Cardiac fibroblast (primary cell): ENCODE measurements around the gene PHLDA1.
"Not testable (repeated sequence)": the region's sequence is repeated elsewhere in the genome, so short reads cannot be mapped to it uniquely, and the experiment has no call there.

Source experiments
- DNase-seq, 2 donors: peaks; one replicate each; pipeline versions ENCODE4 v3.0.0 to v3.0.0-alpha.2; 2010; ENCODE audit warnings: low read depth in 2 of 2
- H3K4me3 ChIP-seq, 2 donors: replicated peaks in 1 of 2; 1 replicate in 1 of 2; 2 replicates in 1 of 2; pipeline ENCODE4 v1.5.1; 2011; ENCODE audit warnings: low read depth in 2 of 2, low read length in 2 of 2, mild to moderate bottlenecking in 2 of 2, moderate library complexity in 1 of 2
- TF ChIP-seq, protein P1 (sequence below): IDR thresholded peaks from one replicate; pipeline ENCODE4 v1.5.1; 2011; ENCODE audit warnings: low read depth, mild to moderate bottlenecking, low read length, inconsistent platforms

Gene PHLDA1

DNA sequence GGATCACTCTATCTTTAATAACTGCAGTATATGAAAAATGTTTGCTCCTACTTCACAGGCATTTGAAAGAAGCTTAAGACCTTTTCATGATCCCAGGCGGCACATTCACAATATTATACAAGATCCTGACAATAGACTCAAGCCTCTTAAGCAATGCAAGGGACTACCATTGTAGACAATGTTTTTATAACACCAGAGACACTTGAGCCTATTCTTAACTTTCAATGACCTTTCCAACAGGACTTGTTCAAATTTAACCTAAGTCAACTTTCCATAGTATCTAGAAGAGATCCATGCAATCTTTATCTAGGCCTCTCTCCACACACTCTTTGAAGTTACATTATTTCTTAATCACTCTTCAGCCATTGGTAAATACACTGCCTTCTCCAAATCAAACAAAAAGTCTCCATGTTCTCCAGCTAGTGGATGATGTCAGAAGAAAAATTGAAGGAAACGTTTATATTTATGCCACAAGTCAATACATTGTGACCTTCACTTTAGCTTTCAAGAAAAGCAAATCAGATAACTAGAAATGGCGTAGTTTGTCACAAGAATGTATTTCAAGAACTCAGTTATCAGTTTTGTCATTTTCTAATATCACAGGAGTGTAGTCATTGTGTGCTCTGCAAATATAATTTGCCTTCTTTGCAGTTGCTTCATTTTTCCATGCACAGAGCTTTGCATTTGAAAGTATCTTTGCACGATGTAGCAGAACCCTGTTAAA, 41.2 kb downstream of the PHLDA1 start:
- DNase-seq, result no peak
- TF ChIP-seq, protein P1, sequence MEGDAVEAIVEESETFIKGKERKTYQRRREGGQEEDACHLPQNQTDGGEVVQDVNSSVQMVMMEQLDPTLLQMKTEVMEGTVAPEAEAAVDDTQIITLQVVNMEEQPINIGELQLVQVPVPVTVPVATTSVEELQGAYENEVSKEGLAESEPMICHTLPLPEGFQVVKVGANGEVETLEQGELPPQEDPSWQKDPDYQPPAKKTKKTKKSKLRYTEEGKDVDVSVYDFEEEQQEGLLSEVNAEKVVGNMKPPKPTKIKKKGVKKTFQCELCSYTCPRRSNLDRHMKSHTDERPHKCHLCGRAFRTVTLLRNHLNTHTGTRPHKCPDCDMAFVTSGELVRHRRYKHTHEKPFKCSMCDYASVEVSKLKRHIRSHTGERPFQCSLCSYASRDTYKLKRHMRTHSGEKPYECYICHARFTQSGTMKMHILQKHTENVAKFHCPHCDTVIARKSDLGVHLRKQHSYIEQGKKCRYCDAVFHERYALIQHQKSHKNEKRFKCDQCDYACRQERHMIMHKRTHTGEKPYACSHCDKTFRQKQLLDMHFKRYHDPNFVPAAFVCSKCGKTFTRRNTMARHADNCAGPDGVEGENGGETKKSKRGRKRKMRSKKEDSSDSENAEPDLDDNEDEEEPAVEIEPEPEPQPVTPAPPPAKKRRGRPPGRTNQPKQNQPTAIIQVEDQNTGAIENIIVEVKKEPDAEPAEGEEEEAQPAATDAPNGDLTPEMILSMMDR, result no peak
- no peak overlapping the region for H3K4me3 ChIP-seq

DNA sequence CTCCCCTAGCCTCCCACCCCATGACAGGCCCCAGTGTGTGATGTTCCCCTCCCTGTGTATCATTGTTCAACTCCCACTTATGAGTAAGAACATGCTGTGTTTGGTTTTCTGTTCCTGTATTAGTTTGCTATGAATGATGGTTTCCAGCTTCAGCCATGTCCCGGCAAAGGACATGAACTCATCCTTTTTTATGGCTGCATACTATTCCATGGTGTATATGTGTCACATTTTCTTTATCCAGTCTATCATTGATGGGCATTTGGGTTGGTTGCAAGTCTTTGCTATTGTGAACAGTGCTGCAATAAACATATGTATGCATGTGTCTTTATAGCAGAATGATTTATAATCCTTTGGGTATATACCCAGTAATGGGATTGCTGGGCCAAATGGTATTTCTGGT, 43.9 kb downstream of the PHLDA1 start:
- H3K4me3 ChIP-seq, DNase-seq: not testable (repeated sequence)

DNA sequence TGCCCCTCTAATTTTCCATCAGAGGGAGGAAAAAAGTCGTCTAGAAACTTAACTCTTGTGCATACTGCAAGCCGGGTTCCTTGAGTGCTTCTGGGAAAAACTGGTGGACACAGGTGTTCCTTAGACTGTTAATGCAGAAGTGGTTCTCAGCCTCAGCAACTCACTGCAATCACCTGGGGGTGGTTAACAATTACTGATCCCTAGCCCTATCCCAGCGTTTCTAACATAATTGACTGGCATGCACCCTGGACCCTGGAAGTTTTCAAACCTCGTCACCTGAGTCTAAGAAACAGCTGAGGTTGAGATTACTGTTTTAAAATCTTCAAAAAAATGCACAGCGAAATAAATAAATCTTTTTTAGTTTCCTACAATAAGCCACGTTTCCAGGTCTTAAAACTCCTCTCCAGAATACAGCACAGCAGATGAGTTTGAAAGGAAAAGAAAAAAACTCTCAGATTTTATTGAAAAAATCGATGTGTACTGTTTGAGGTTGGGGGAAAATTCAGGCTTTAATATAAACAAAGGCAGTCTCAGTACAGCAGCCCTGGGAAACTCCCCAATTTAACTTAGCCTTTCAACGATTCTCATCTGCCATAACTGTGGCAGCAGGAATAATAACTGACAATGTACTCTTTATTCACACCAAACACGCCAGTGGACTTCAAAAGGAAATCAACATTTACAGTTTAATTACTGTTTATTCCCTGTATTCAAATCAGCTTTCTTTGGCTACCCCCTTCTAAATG, 45.4 kb downstream of the PHLDA1 start:
- TF ChIP-seq, protein P1, result no peak
- no peak overlapping the region for H3K4me3 ChIP-seq
- no peak for DNase-seq

GRCh38 chr12:75985566-75985965, 46.0 kb downstream of the PHLDA1 start:
- TF ChIP-seq, protein P1, result no peak
- DNase-seq, result no peak
- H3K4me3 ChIP-seq, result no peak overlapping the region

GRCh38 chr12:75984577-75985182, 46.9 kb downstream of the PHLDA1 start:
- TF ChIP-seq, protein P1, result no peak
- no peak overlapping the region for H3K4me3 ChIP-seq
- no peak for DNase-seq

GRCh38 chr12:75983851-75984250, 47.7 kb downstream of the PHLDA1 start:
- DNase-seq, result not testable (repeated sequence)

GRCh38 chr12:75982979-75983660, 48.5 kb downstream of the PHLDA1 start:
- DNase-seq, result peak in 1 of 2 donors; percentile 28
- peak overlapping the region in 1 of 2 donors; percentile 37 for H3K4me3 ChIP-seq
- TF ChIP-seq, protein P1, result no peak

More at GRCh38 chr12:75983851-75984250, 47.7 kb downstream of the PHLDA1 start:
- not testable (repeated sequence) for H3K4me3 ChIP-seq
